Stomach (tissue), 4 donors: ENCODE measurements around the gene CLCNKA.

ENCODE experiments used
- CTCF ChIP-seq, 7 experiments: fragments of 450-650 bp in 4 of 7; fragments of 200-600 bp in 3 of 7; sonication (generic) in 3 of 7; IDR thresholded peaks; one replicate each; pipeline ENCODE4 v1.5.1; 2016 to 2019; ENCODE audit warnings: antibody characterized with exemption in 7 of 7, control low read depth in 2 of 7, mild to moderate bottlenecking in 1 of 7
- EP300 ChIP-seq: sonication (generic); formaldehyde crosslinking; IDR thresholded peaks from one replicate; pipeline ENCODE4 v1.6.1; 2017; ENCODE audit warnings: antibody characterized with exemption
- POLR2A ChIP-seq, 4 donors: fragments of 450-650 bp; IDR thresholded peaks; one replicate each; pipeline ENCODE4 v1.6.1; 2016; ENCODE audit warnings: antibody characterized with exemption in 4 of 4, control low read depth in 2 of 4, mild to moderate bottlenecking in 1 of 4, moderate library complexity in 1 of 4

DNA sequence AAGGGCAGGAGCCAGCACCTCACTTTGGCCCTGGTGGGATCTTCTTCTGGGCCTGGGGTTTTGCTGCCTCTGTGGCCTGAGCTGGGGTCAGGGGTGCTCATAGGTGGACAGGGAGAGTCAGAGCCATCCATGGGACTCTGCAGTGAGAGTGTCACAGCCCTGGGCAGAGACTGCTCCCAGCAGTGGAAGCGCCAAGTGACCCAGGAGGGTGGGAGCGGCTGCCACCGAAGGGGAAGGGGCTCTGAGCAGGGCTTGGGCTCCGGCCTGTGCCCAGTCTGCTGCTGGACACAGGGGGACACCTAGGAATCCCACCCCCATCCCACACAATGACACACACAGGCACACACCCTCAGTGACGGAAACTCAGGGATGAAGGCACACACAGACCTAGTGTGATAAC lies 22.1 kb downstream of the CLCNKA start:
- no peak for TF ChIP-seq EP300
- TF ChIP-seq CTCF (IDR thresholded peaks at IDR 0.05) = no peak
- TF ChIP-seq POLR2A (IDR thresholded peaks at IDR 0.05) = no peak
